Measurements from ENCODE around the gene POP7. TPM values are rescaled to one million over a fixed set of nuclear protein-coding genes. Genes with fewer than 3 reads are reported as not detected.
A peak's percentile ranks its signal among the peaks of the same experiment; 100 is the strongest.

Gene POP7
- total and polyA plus RNA-seq, 7 donors: 28.4 to 129 (median 44.4) TPM

- intact Hi-C loops (cut with DNase I): loop anchor here in 1 of 2 donors (5.0 kb wide), 1 partner anchor 110 kb away; no protein-coding TSS in a partner anchor
- DNase-seq: peak in 1 of 2 donors; percentile 48
- no peak for ATAC-seq
Measured at GRCh38 chr7:100687261-100687660, 18.7 kb upstream of the POP7 start.

GRCh38 chr7:100687751-100688300, 18.1 kb upstream of the POP7 start:
- H3K4me3 ChIP-seq: no peak overlapping the region
- 79 to 88% (median 81%) methylated on average over 23 to 25 of the region's 25 CpGs for WGBS, 3 donors
- TF ChIP-seq CTCF (IDR thresholded peaks at IDR 0.05): no peak
- no peak overlapping the region for H3K27ac ChIP-seq
- H3K27me3 ChIP-seq (ENCODE audit: insufficient read depth in 3 of 3, low read length in 2 of 3): no peaks in the 10 kb centered on the region
- DNase-seq (peak in 1 of 2 donors; percentile 37), ATAC-seq (no peak)
- H3K4me1 ChIP-seq: peaks cover 42% of the 10 kb centered on the region
- H3K36me3 ChIP-seq (ENCODE audit: insufficient read depth in 1 of 2, low read depth in 1 of 2): peaks cover 0 to 66% of the 10 kb centered on the region in 2 donors
- H3K9me3 ChIP-seq: no peaks in the 10 kb centered on the region
- intact Hi-C loops (cut with DNase I): loop anchor here in 1 of 2 donors (5.0 kb wide), 1 partner anchor 111 kb away; no protein-coding TSS in a partner anchor

More at GRCh38 chr7:100687261-100687660, 18.7 kb upstream of the POP7 start:
- 79 to 84% (median 82%) methylated on average over 19 to 22 of the region's 22 CpGs for WGBS, 3 donors
- H3K9me3 ChIP-seq: no peaks in the 10 kb centered on the region
- H3K27me3 ChIP-seq (ENCODE audit: insufficient read depth in 3 of 3, low read length in 2 of 3): no peaks in the 10 kb centered on the region
- H3K27ac ChIP-seq: no peak overlapping the region
- peaks cover 0 to 71% of the 10 kb centered on the region in 2 donors for H3K36me3 ChIP-seq (ENCODE audit: insufficient read depth in 1 of 2, low read depth in 1 of 2)
- no peak for TF ChIP-seq CTCF (IDR thresholded peaks at IDR 0.05)
- no peak overlapping the region for H3K4me3 ChIP-seq
- H3K4me1 ChIP-seq: peaks cover 36% of the 10 kb centered on the region

GRCh38 chr7:100688326-100688860, 17.5 kb upstream of the POP7 start:
- Histone ChIP-seq H3K9me3 (no peaks in the 10 kb centered on the region), H3K4me3 (no peak overlapping the region), H3K4me1 (peaks cover 44% of the 10 kb centered on the region), H3K36me3 (ENCODE audit: insufficient read depth in 1 of 2, low read depth in 1 of 2) (peaks cover 0 to 60% of the 10 kb centered on the region in 2 donors), H3K27me3 (ENCODE audit: insufficient read depth in 3 of 3, low read length in 2 of 3) (no peaks in the 10 kb centered on the region), H3K27ac (no peak overlapping the region)
- ATAC-seq (no peak), DNase-seq (peak in 1 of 2 donors; percentile 27)
- intact Hi-C loops (cut with DNase I): loop anchor here in 1 of 2 donors (5.0 kb wide), 1 partner anchor 111 kb away; no protein-coding TSS in a partner anchor
- 75 to 90% (median 79%) methylated on average over 16 of the region's 16 CpGs for WGBS, 3 donors
- TF ChIP-seq CTCF (IDR thresholded peaks at IDR 0.05): no peak

GRCh38 chr7:100689230-100690135, 16.4 kb upstream of the POP7 start:
- WGBS, 3 donors: 83 to 86% (median 84%) methylated on average over 18 of the region's 18 CpGs

More at GRCh38 chr7:100689230-100690135, 16.4 kb upstream of the POP7 start:
- Histone ChIP-seq H3K4me1 (peaks cover 44% of the 10 kb centered on the region), H3K27ac (no peak overlapping the region), H3K36me3 (ENCODE audit: insufficient read depth in 1 of 2, low read depth in 1 of 2) (peaks cover 0 to 49% of the 10 kb centered on the region in 2 donors), H3K27me3 (ENCODE audit: insufficient read depth in 3 of 3, low read length in 2 of 3) (no peaks in the 10 kb centered on the region), H3K9me3 (no peaks in the 10 kb centered on the region), H3K4me3 (no peak overlapping the region)
- intact Hi-C loops (cut with DNase I): loop anchor here (2.0 to 5.0 kb wide), 5 partner anchors 57 to 222 kb away; no protein-coding TSS in a partner anchor
- TF ChIP-seq CTCF (IDR thresholded peaks at IDR 0.05): no peak
- DNase-seq (peak in 1 of 2 donors; percentile 52), ATAC-seq (no peak)
